HepG2 (cell line): Measurements from ENCODE around the gene TNFAIP1. TPM values are rescaled to one million over a fixed set of nuclear protein-coding genes. Genes with fewer than 3 reads are reported as not detected.
A peak's percentile ranks its signal among the peaks of the same experiment; 100 is the strongest.

ENCODE experiments used
- DMAP1 ChIP-seq: IDR thresholded peaks from 2 replicates; pipeline ENCODE4 v1.6.1; 2016
- EZH2 ChIP-seq: conservative IDR thresholded peaks from 2 replicates; pipeline ENCODE4 v1.6.1; 2012; ENCODE audit warnings: mild to moderate bottlenecking, low read depth, low read length, moderate library complexity
- HINFP ChIP-seq: sonication (generic); formaldehyde crosslinking; IDR thresholded peaks from 2 replicates; pipeline ENCODE4 v1.4.0; 2020; ENCODE audit warnings: low read depth, mild to moderate bottlenecking, missing genetic modification reagents
- HMG20B ChIP-seq: conservative IDR thresholded peaks from 2 replicates; pipeline ENCODE4 v1.6.1; 2016; ENCODE audit warnings: missing genetic modification reagents, missing compliant biosample characterization
- HMGXB3 ChIP-seq: sonication (generic); formaldehyde crosslinking; IDR thresholded peaks from 2 replicates; pipeline ENCODE4 v1.4.0; 2020; ENCODE audit warnings: missing genetic modification reagents, borderline replicate concordance
- NR1H2 ChIP-seq: sonication (generic); formaldehyde crosslinking; IDR thresholded peaks from 2 replicates; pipeline ENCODE4 v1.8.1; 2022; ENCODE audit warnings: low read depth, missing genetic modification reagents, borderline replicate concordance
- TFDP1 ChIP-seq: IDR thresholded peaks from 2 replicates; pipeline ENCODE4 v1.6.1; 2016; ENCODE audit warnings: missing compliant biosample characterization, missing genetic modification reagents, borderline replicate concordance
- ZNF12 ChIP-seq: sonication (generic); formaldehyde crosslinking; IDR thresholded peaks from 2 replicates; pipeline ENCODE4 v1.5.0; 2020; ENCODE audit warnings: missing genetic modification reagents
- ZNF124 ChIP-seq: sonication (generic); formaldehyde crosslinking; IDR thresholded peaks from 2 replicates; pipeline ENCODE4 v1.4.0; 2020; ENCODE audit warnings: missing genetic modification reagents
- ZNF282 ChIP-seq: fragments of 450-650 bp; IDR thresholded peaks from 2 replicates; pipeline ENCODE4 v1.6.1; 2018; ENCODE audit not compliant: partially characterized antibody
- ZNF484 ChIP-seq: sonication (generic); formaldehyde crosslinking; IDR thresholded peaks from 2 replicates; pipeline ENCODE4 v1.5.1; 2020; ENCODE audit warnings: mild to moderate bottlenecking, low read depth, missing genetic modification reagents, borderline replicate concordance
- ZNF619 ChIP-seq: sonication (generic); formaldehyde crosslinking; IDR thresholded peaks from 2 replicates; pipeline ENCODE4 v1.4.0; 2020; ENCODE audit warnings: mild to moderate bottlenecking, missing genetic modification reagents
- ZNF646 ChIP-seq: sonication (generic); formaldehyde crosslinking; IDR thresholded peaks from 2 replicates; pipeline ENCODE4 v1.9.0; 2021; ENCODE audit warnings: mild to moderate bottlenecking, missing genetic modification reagents
- ZNF720 ChIP-seq: sonication (generic); formaldehyde crosslinking; IDR thresholded peaks from 2 replicates; pipeline ENCODE4 v1.4.0; 2020; ENCODE audit warnings: missing genetic modification reagents
- polyA plus RNA-seq, 8 experiments: library from polyadenylated mRNA; depleted of rRNA in 3 of 8; stranded (reverse) in 7 of 8; unstranded in 1 of 8; fragments of >200 nt; fragmentation: Illumina TruSeq in 4 of 8; extraction: Trizol in 4 of 8; gene quantifications; 2 replicates each; pipeline versions ENCODE4 v1.2.1 to v1.2.3, GENCODE V29; 2011 to 2016; ENCODE audit warnings: low read depth in 4 of 8, missing spikeins in 1 of 8, mixed read lengths in 1 of 8; ENCODE audit not compliant: insufficient read depth in 1 of 8
- total RNA-seq, 5 experiments: library from RNA; depleted of rRNA; stranded (reverse); fragments of >200 nt; fragmentation: Illumina TruSeq; extraction: Trizol; gene quantifications; 2 replicates each; pipeline ENCODE4 v1.2.3, GENCODE V29; 2016; ENCODE audit warnings: low read depth in 1 of 5

TNFAIP1 gene
- total and polyA plus RNA-seq, 2 of the 13 experiments (the other 11 are each of a cell fraction or from before 2014, with no cell fraction given) = 17.5 to 40.6 TPM

- TF ChIP-seq HMGXB3 (CRISPR knock-in tag) = peak; percentile 72; the same call in 1 of the 2 replicates
- TF ChIP-seq ZNF282 = no peak
- TF ChIP-seq HINFP (CRISPR knock-in tag) = peak; percentile 71; the same call in 1 of the 2 replicates
- TF ChIP-seq ZNF646 = no peak
- no peak for TF ChIP-seq HMG20B
- no peak for TF ChIP-seq ZNF12
- TF ChIP-seq ZNF619 = no peak
- peak; percentile 62; the same call in 1 of the 2 replicates for TF ChIP-seq NR1H2 (CRISPR knock-in tag)
- peak; percentile 66 for TF ChIP-seq DMAP1
- no peak for TF ChIP-seq ZNF484 (CRISPR knock-in tag)
- no peak for TF ChIP-seq ZNF720 (CRISPR knock-in tag)
- 0 out of 2 replicates have a peak, but pooled peaks have one; percentile 43 for TF ChIP-seq ZNF124 (CRISPR knock-in tag)
- peak; percentile 43; the same call in 1 of the 2 replicates for TF ChIP-seq TFDP1
- TF ChIP-seq EZH2 = no peak
These were observed 21.7 kb downstream of the TNFAIP1 start, which contains the start of gene POLDIP2 (continued) for GRCh38 chr17:28357061-28357900.
